HepG2 (cell line): ENCODE measurements around the gene NKD1. TPM values are rescaled to one million over a fixed set of nuclear protein-coding genes. Genes with fewer than 3 reads are reported as not detected.

Source experiments
- ADNP ChIP-seq: sonication (generic); formaldehyde crosslinking; IDR thresholded peaks from 2 replicates; pipeline ENCODE4 v1.4.0; 2020; ENCODE audit warnings: missing genetic modification reagents
- FOXM1 ChIP-seq: sonication (generic); formaldehyde crosslinking; IDR thresholded peaks from 2 replicates; pipeline ENCODE4 v1.5.0; 2020; ENCODE audit warnings: missing genetic modification reagents
- HOXA5 ChIP-seq: sonication (generic); formaldehyde crosslinking; IDR thresholded peaks from 2 replicates; pipeline ENCODE4 v1.4.0; 2020; ENCODE audit warnings: missing genetic modification reagents
- KDM1A ChIP-seq: IDR thresholded peaks from 2 replicates; pipeline ENCODE4 v1.6.1; 2016; ENCODE audit warnings: missing compliant biosample characterization
- KDM5B ChIP-seq: sonication (generic); formaldehyde crosslinking; IDR thresholded peaks from 2 replicates; pipeline ENCODE4 v1.4.0; 2020; ENCODE audit warnings: missing genetic modification reagents, mild to moderate bottlenecking, borderline replicate concordance
- MAZ ChIP-seq, 2 experiments: sonication (generic) in 1 of 2; formaldehyde crosslinking in 1 of 2; IDR thresholded peaks; 2 replicates each; pipeline versions ENCODE4 v1.5.0 to v1.6.1; 2012 to 2020; ENCODE audit warnings: low read depth in 2 of 2, mild to moderate bottlenecking in 2 of 2, borderline replicate concordance in 1 of 2, improper control_type of control experiment in 1 of 2, low read length in 1 of 2, missing genetic modification reagents in 1 of 2, moderate library complexity in 1 of 2
- MXD3 ChIP-seq: IDR thresholded peaks from 2 replicates; pipeline ENCODE4 v1.6.1; 2016; ENCODE audit warnings: mild to moderate bottlenecking, missing biosample characterization, missing genetic modification reagents
- TAF1 ChIP-seq: sonication (generic); formaldehyde crosslinking; IDR thresholded peaks from 2 replicates; pipeline ENCODE4 v1.4.0; 2020; ENCODE audit warnings: missing genetic modification reagents
- ZBTB46 ChIP-seq: sonication (generic); formaldehyde crosslinking; IDR thresholded peaks from 2 replicates; pipeline ENCODE4 v1.4.0; 2020; ENCODE audit warnings: mild to moderate bottlenecking, missing genetic modification reagents, borderline replicate concordance
- ZNF687 ChIP-seq: sonication (generic); formaldehyde crosslinking; IDR thresholded peaks from 2 replicates; pipeline ENCODE4 v1.5.1; 2020; ENCODE audit warnings: mild to moderate bottlenecking, missing genetic modification reagents, moderate library complexity
- ZNF788 ChIP-seq: sonication (generic); formaldehyde crosslinking; IDR thresholded peaks from 2 replicates; pipeline ENCODE4 v1.5.0; 2020; ENCODE audit warnings: mild to moderate bottlenecking, missing genetic modification reagents, borderline replicate concordance
- ZNF816 ChIP-seq: sonication (generic); formaldehyde crosslinking; IDR thresholded peaks from 2 replicates; pipeline ENCODE4 v1.8.0; 2022; ENCODE audit warnings: missing genetic modification reagents, mild to moderate bottlenecking, borderline replicate concordance
- polyA plus RNA-seq, 8 experiments: library from polyadenylated mRNA; depleted of rRNA in 3 of 8; stranded (reverse) in 7 of 8; unstranded in 1 of 8; fragments of >200 nt; fragmentation: Illumina TruSeq in 4 of 8; extraction: Trizol in 4 of 8; gene quantifications; 2 replicates each; pipeline versions ENCODE4 v1.2.1 to v1.2.3, GENCODE V29; 2011 to 2016; ENCODE audit warnings: low read depth in 4 of 8, missing spikeins in 1 of 8, mixed read lengths in 1 of 8; ENCODE audit not compliant: insufficient read depth in 1 of 8
- total RNA-seq, 5 experiments: library from RNA; depleted of rRNA; stranded (reverse); fragments of >200 nt; fragmentation: Illumina TruSeq; extraction: Trizol; gene quantifications; 2 replicates each; pipeline ENCODE4 v1.2.3, GENCODE V29; 2016; ENCODE audit warnings: low read depth in 1 of 5

NKD1 gene
- total and polyA plus RNA-seq, 2 of the 13 experiments (the other 11 are each of a cell fraction or from before 2014, with no cell fraction given), result 70.4 to 121 TPM

GRCh38 chr16:50697881-50698767 is 149.9 kb downstream of the NKD1 start (continued):
- no peak for TF ChIP-seq MAZ (IDR thresholded peaks at IDR 0.05; ENCODE audit: borderline replicate concordance, low read depth, low read length)
- no peak for TF ChIP-seq MAZ (CRISPR knock-in tag; IDR thresholded peaks at IDR 0.05; ENCODE audit: low read depth)
- TF ChIP-seq KDM5B (CRISPR knock-in tag), result no peak
- TF ChIP-seq MXD3, result no peak
- 0 out of 2 replicates have a peak, but pooled peaks have one; percentile 47 for TF ChIP-seq ADNP
- TF ChIP-seq ZBTB46 (CRISPR knock-in tag), result no peak
- no peak for TF ChIP-seq TAF1 (CRISPR knock-in tag)
- TF ChIP-seq ZNF687 (CRISPR knock-in tag), result peak; percentile 17; the same call in 1 of the 2 replicates
- no peak for TF ChIP-seq HOXA5
- TF ChIP-seq ZNF788 (CRISPR knock-in tag), result no peak
- TF ChIP-seq KDM1A (CRISPR knock-in tag), result 0 out of 2 replicates have a peak, but pooled peaks have one; percentile 62
- no peak for TF ChIP-seq ZNF816
- TF ChIP-seq FOXM1 (CRISPR knock-in tag), result no peak

Other genes with a start within 250 kb of the NKD1 start
- gene BRD7, start 179.4 kb upstream of the NKD1 start, total RNA-seq (2016; rRNA removed; fragmentation: Illumina TruSeq; extraction: Trizol), result 149 and 169 TPM in 2 replicates
- gene BRD7, start 179.4 kb upstream of the NKD1 start, polyA plus RNA-seq (2011; rRNA removed), result 68.3 and 82.3 TPM in 2 replicates
- gene SNX20, start 132.9 kb downstream of the NKD1 start, total RNA-seq (2016; rRNA removed; fragmentation: Illumina TruSeq; extraction: Trizol), result not detected in 2 replicates
- not detected in 2 replicates for gene SNX20, start 132.9 kb downstream of the NKD1 start, polyA plus RNA-seq (2011; rRNA removed)
- gene NOD2, start 145.2 kb downstream of the NKD1 start, total RNA-seq (2016; rRNA removed; fragmentation: Illumina TruSeq; extraction: Trizol), result 0.27 and 0.29 TPM in 2 replicates
- 0.76 and 0.81 TPM in 2 replicates for gene NOD2, start 145.2 kb downstream of the NKD1 start, polyA plus RNA-seq (2011; rRNA removed)
- 11.4 and 16.0 TPM in 2 replicates for gene CYLD, start 193.7 kb downstream of the NKD1 start, total RNA-seq (2016; rRNA removed; fragmentation: Illumina TruSeq; extraction: Trizol)
- 6.0 and 6.1 TPM in 2 replicates for gene CYLD, start 193.7 kb downstream of the NKD1 start, polyA plus RNA-seq (2011; rRNA removed)